GM12878 (cell line): ENCODE measurements around the gene PRR15L. TPM values are rescaled to one million over a fixed set of nuclear protein-coding genes. Genes with fewer than 3 reads are reported as not detected.

Source experiments
- ATAC-seq: fragments of 200-7000 bp; cut with Tn5 transposase; 3 replicates; pipeline ENCODE4 v1.9.1; 2020; ENCODE audit warnings: mild to moderate bottlenecking, moderate library complexity
- BruUV-seq: library from RNA; stranded (reverse); fragments of 400-500 nt; replicated peaks from 2 replicates; lab custom pipeline; 2021; lab: Mats Ljungman, UMichigan
- CTCF ChIA-PET: fragments of 300-600 bp; sonication (Branson Sonifier 250); formaldehyde crosslinking; extraction: SDS; loops from one replicate; lab custom pipeline; 2021; ENCODE audit warnings: inconsistent platforms; lab: Yijun Ruan, JAX
- POLR2A ChIA-PET: fragments of 350-600 bp; formaldehyde crosslinking; extraction: SDS; loops from one replicate; lab custom pipeline; 2021; ENCODE audit warnings: inconsistent platforms; lab: Charles Lee
- RAD21 ChIA-PET: fragments of 300-600 bp; sonication (Branson Sonifier 250); formaldehyde crosslinking; loops from one replicate; lab custom pipeline; 2023; ENCODE audit warnings: antibody characterized with exemption; ENCODE audit not compliant: unreplicated experiment; lab: Charles Lee
- SMC1A ChIA-PET: fragments of 300-600 bp; sonication (Branson Sonifier 250); formaldehyde crosslinking; loops from one replicate; lab custom pipeline; 2023; ENCODE audit not compliant: unreplicated experiment, uncharacterized antibody; lab: Charles Lee
- DNase-seq: peaks from one replicate; pipeline ENCODE4 v3.0.0-alpha.2; 2011; ENCODE audit warnings: low read depth, low spot score
- FAIRE-seq: peaks from 3 replicates; lab custom pipeline; 2011; peaks lifted over from hg19 to GRCh38; lab: Jason Lieb, UNC
- H2AFZ ChIP-seq: 2 replicates; pipeline ENCODE4 v1.6.0; 2011; ENCODE audit warnings: low read depth, low read length, control low read depth; ENCODE audit not compliant: control insufficient read depth
- H3K27ac ChIP-seq: 2 replicates; pipeline ENCODE4 v1.5.1; 2011; ENCODE audit warnings: control low read depth; ENCODE audit not compliant: control insufficient read depth, insufficient read depth
- H3K27me3 ChIP-seq, 2 experiments: replicated peaks in 1 of 2; 2 replicates each; pipeline versions ENCODE4 v1.6.0 to v1.6.1; 2011; ENCODE audit warnings: low read length in 1 of 2; ENCODE audit not compliant: control insufficient read depth in 2 of 2, insufficient read depth in 2 of 2
- H3K36me3 ChIP-seq, 2 experiments: 2 replicates each; pipeline ENCODE4 v1.5.1; 2011; ENCODE audit warnings: low read length in 1 of 2; ENCODE audit not compliant: control insufficient read depth in 2 of 2, insufficient read depth in 2 of 2
- H3K4me1 ChIP-seq: 2 replicates; pipeline ENCODE4 v1.6.1; 2011; ENCODE audit warnings: mild to moderate bottlenecking, low read length, moderate library complexity, mixed read lengths; ENCODE audit not compliant: control insufficient read depth, insufficient read depth
- H3K4me2 ChIP-seq: 2 replicates; pipeline ENCODE4 v1.6.0; 2011; ENCODE audit warnings: control low read depth; ENCODE audit not compliant: control insufficient read depth, insufficient read depth
- H3K4me3 ChIP-seq: fragments of 200-600 bp; sonication (generic); 2 replicates; pipeline ENCODE4 v1.5.1; 2016
- H3K79me2 ChIP-seq: 2 replicates; pipeline ENCODE4 v1.6.0; 2011; ENCODE audit warnings: low read length; ENCODE audit not compliant: control insufficient read depth, insufficient read depth
- H3K9ac ChIP-seq: 2 replicates; pipeline ENCODE4 v1.8.0; 2011; ENCODE audit warnings: low read length, control low read depth, mixed read lengths; ENCODE audit not compliant: control insufficient read depth, insufficient read depth
- H3K9me3 ChIP-seq: replicated peaks from 3 replicates; pipeline ENCODE4 v1.5.1; 2011; ENCODE audit warnings: mild to moderate bottlenecking, low read length; ENCODE audit not compliant: control insufficient read depth, insufficient read depth
- H4K20me1 ChIP-seq: 2 replicates; pipeline ENCODE4 v1.6.0; 2011; ENCODE audit not compliant: control insufficient read depth, insufficient read depth
- BCL3 ChIP-seq: IDR thresholded peaks from 2 replicates; pipeline ENCODE4 v1.6.1; 2011; ENCODE audit warnings: borderline replicate concordance, low read depth, mild to moderate bottlenecking, moderate library complexity, low read length; ENCODE audit not compliant: insufficient read depth, poor library complexity, severe bottlenecking
- IRF3 ChIP-seq: fragments of 450-650 bp; IDR thresholded peaks from 2 replicates; pipeline ENCODE4 v1.6.1; 2014; ENCODE audit warnings: mild to moderate bottlenecking
- LARP7 ChIP-seq: fragments of 450-650 bp; IDR thresholded peaks from 2 replicates; pipeline ENCODE4 v1.6.1; 2017; ENCODE audit warnings: mild to moderate bottlenecking
- MEF2B ChIP-seq: fragments of 450-650 bp; IDR thresholded peaks from 2 replicates; pipeline ENCODE4 v1.6.1; 2018; ENCODE audit warnings: mild to moderate bottlenecking, moderate library complexity; ENCODE audit not compliant: partially characterized antibody, poor library complexity, severe bottlenecking
- RAD21 ChIP-seq: IDR thresholded peaks from 2 replicates; pipeline ENCODE4 v1.6.1; 2011; ENCODE audit warnings: mild to moderate bottlenecking, low read depth, low read length, moderate library complexity; ENCODE audit not compliant: insufficient read depth
- SKIL ChIP-seq: fragments of 450-650 bp; IDR thresholded peaks from 2 replicates; pipeline ENCODE4 v1.6.1; 2017; ENCODE audit warnings: mild to moderate bottlenecking, low read depth, inconsistent platforms; ENCODE audit not compliant: poor library complexity, severe bottlenecking
- TCF3 ChIP-seq: IDR thresholded peaks from 2 replicates; pipeline ENCODE4 v1.6.1; 2012; ENCODE audit warnings: low read depth, mild to moderate bottlenecking, low read length, borderline replicate concordance; ENCODE audit not compliant: insufficient read depth
- WGBS: methylation state at CpG from one replicate; pipeline ENCODE4 v1.1.6; 2016; ENCODE audit warnings: low lambda C conversion rate; ENCODE audit not compliant: insufficient replicate concordance, insufficient coverage; ENCODE audit errors: missing lambda C conversion rate; 5-methylcytosine and 5-hydroxymethylcytosine counted together
- in situ Hi-C: fragments of 300-500 bp; cut with MboI; formaldehyde crosslinking; loops from 9 replicates; pipeline ENCODE4 v1.14.3; 2018; ENCODE audit warnings: mixed read lengths
- intact Hi-C: fragments of 100-400 bp; cut with micrococcal nuclease; formaldehyde crosslinking; loops from one replicate; pipeline ENCODE4 v1.14.2; 2022; ENCODE audit not compliant: unreplicated experiment
- polyA plus RNA-seq, 11 experiments: library from polyadenylated mRNA; depleted of rRNA in 4 of 11; unstranded in 6 of 11; stranded (reverse) in 5 of 11; fragments of >200 nt; fragmentation: Nextera tagmentation in 4 of 11; fragmentation: Illumina TruSeq in 1 of 11; extraction: Ambion mirVana in 4 of 11; extraction: Trizol in 1 of 11; gene quantifications; 1 replicate in 1 of 11; 2 replicates in 10 of 11; pipeline versions ENCODE4 v1.2.1 to v1.2.3, GENCODE V29; 2011 to 2016; ENCODE audit warnings: inconsistent platforms in 2 of 11, missing spikeins in 2 of 11, low read depth in 1 of 11
- total RNA-seq, 4 experiments: library from RNA; depleted of rRNA in 3 of 4; stranded (reverse); fragments of >200 nt in 3 of 4; fragmentation: Illumina TruSeq in 1 of 4; extraction: Trizol in 1 of 4; gene quantifications; 2 replicates each; pipeline versions ENCODE4 v1.2.1 to v1.2.3, GENCODE V29; 2013 to 2021

PRR15L gene
- total and polyA plus RNA-seq, 10 of the 15 experiments (the other 5 are each of a cell fraction or from before 2014, with no cell fraction given), result 0.11 to 0.18 TPM; not detected in 8

GRCh38 chr17:47959825-47960655, 2.4 kb upstream of the PRR15L start:
- no peaks in the 10 kb centered on the region for H3K27me3 ChIP-seq
- TF ChIP-seq LARP7 (no peak), RAD21 (no peak), SKIL (no peak), BCL3 (no peak), IRF3 (no peak), TCF3 (no peak), MEF2B (peak; percentile 43)
- no peak overlapping the region for H3K27ac ChIP-seq
- in situ Hi-C loops (no loop called here), intact Hi-C loops (no loop called here)
- H3K9me3 ChIP-seq, result no peaks in the 10 kb centered on the region
- CTCF ChIA-PET, result interaction anchor here (1.0 to 8.1 kb wide), 5 partner anchors 10 to 58 kb away, joined by 4 to 105 read pairs (median 15); partner anchors contain the start of genes CDK5RAP3 and PNPO
- no peak overlapping the region for H3K4me3 ChIP-seq
- no peak for DNase-seq
- BruUV-seq, result no TSS peak
- POLR2A ChIA-PET, result interaction anchor here (0.5 to 1.2 kb wide), 3 partner anchors 12 to 60 kb away, joined by 3 to 7 read pairs (median 3); no protein-coding TSS in a partner anchor
- no peak for FAIRE-seq
- WGBS, result 29% methylated on average over 8 of the region's 8 CpGs
- RAD21 ChIA-PET, result interaction anchor here (0.6 to 2.5 kb wide), 5 partner anchors 10 to 57 kb away, joined by 3 to 15 read pairs (median 3); partner anchors contain the start of gene CDK5RAP3
- no peak overlapping the region for H2AFZ ChIP-seq
- no peaks in the 10 kb centered on the region for H3K79me2 ChIP-seq
- SMC1A ChIA-PET, result interaction anchor here (0.6 to 4.3 kb wide), 4 partner anchors 10 to 436 kb away, joined by 3 to 23 read pairs (median 4); no protein-coding TSS in a partner anchor
- no peaks in the 10 kb centered on the region for H3K4me1 ChIP-seq
- H3K36me3 ChIP-seq, result no peaks in the 10 kb centered on the region
- no peaks in the 10 kb centered on the region for H4K20me1 ChIP-seq
- no peak overlapping the region for H3K9ac ChIP-seq
- ATAC-seq, result no peak
- H3K4me2 ChIP-seq, result no peak overlapping the region
